Measurements from ENCODE around the gene PC.

GRCh38 chr11:66912361-66912760, 45.8 kb downstream of the PC start:
- TF ChIP-seq POLR2AphosphoS5 (IDR thresholded peaks at IDR 0.05; ENCODE audit: low read depth, low read length) (no peak), CTCF (IDR thresholded peaks at IDR 0.05) (no peak), SIN3A (IDR thresholded peaks at IDR 0.05; ENCODE audit: borderline replicate concordance, low read depth, low read length) (no peak), TAF1 (IDR thresholded peaks at IDR 0.05; ENCODE audit: borderline replicate concordance, low read depth, low read length) (no peak), MAX (IDR thresholded peaks at IDR 0.05; ENCODE audit: low read depth) (no peak), USF2 (IDR thresholded peaks at IDR 0.05; ENCODE audit: borderline replicate concordance, low read depth, low read length) (no peak), EZH2phosphoT487 (IDR thresholded peaks at IDR 0.05; ENCODE audit: borderline replicate concordance, low read depth) (no peak), FOXJ3 (CRISPR knock-in tag; IDR thresholded peaks at IDR 0.05) (no peak), GABPA (IDR thresholded peaks at IDR 0.05; ENCODE audit: low read depth) (no peak), REST (IDR thresholded peaks at IDR 0.05; ENCODE audit: low read depth, low read length) (no peak), RAD21 (IDR thresholded peaks at IDR 0.05; ENCODE audit: low read length) (no peak), EP300 (IDR thresholded peaks at IDR 0.05; ENCODE audit: borderline replicate concordance in 1 of 2, low read depth in 1 of 2, low read length in 1 of 2) (no peak), RCOR1 (IDR thresholded peaks at IDR 0.05; ENCODE audit: low read length) (no peak)

Measured in SK-N-SH (cell line).